ENCODE data around the gene USF2. TPM values are rescaled to one million over a fixed set of nuclear protein-coding genes. Genes with fewer than 3 reads are reported as not detected.

Gene USF2
- total and polyA plus RNA-seq, 2 donors = 27.4 to 142 TPM

- WGBS = 76% methylated on average over 12 of the region's 12 CpGs
- no peak for DNase-seq (ENCODE audit: extremely low spot score)
- no peaks in the 10 kb centered on the region for H3K36me3 ChIP-seq (ENCODE audit: insufficient read depth)
- H3K27ac ChIP-seq (ENCODE audit: low read depth) = no peak within 1 kb of the TSS
- no peaks in the 10 kb centered on the region for H3K4me1 ChIP-seq (ENCODE audit: insufficient read depth)
- H3K4me3 ChIP-seq (ENCODE audit: low read depth, low read length) = no peak within 1 kb of the TSS
These were observed 23.2 kb downstream of the USF2 start, which contains the start of gene MAG for GRCh38 chr19:35291916-35292315. TSS of gene MAG (plus strand) at chr19:35292161. CDS start at chr19:35295409, 3,248 bp downstream.

- no peak for DNase-seq (ENCODE audit: extremely low spot score)
- Histone ChIP-seq H3K4me1 (ENCODE audit: insufficient read depth) (no peaks in the 10 kb centered on the region), H3K27ac (ENCODE audit: low read depth) (no peak overlapping the region), H3K4me3 (ENCODE audit: low read depth, low read length) (no peak overlapping the region), H3K36me3 (ENCODE audit: insufficient read depth) (no peaks in the 10 kb centered on the region)
- WGBS = 56% methylated on average over 23 of the region's 23 CpGs
These were observed 23.9 kb downstream of the USF2 start for GRCh38 chr19:35292421-35293362.

GRCh38 chr19:35293363-35293739 is 24.6 kb downstream of the USF2 start:
- 17% methylated on average over 7 of the region's 7 CpGs for whole genome bisulfite sequencing
- no peak overlapping the region for H3K4me3 ChIP-seq (ENCODE audit: low read depth, low read length)
- no peak overlapping the region for H3K27ac ChIP-seq (ENCODE audit: low read depth)
- no peak for DNase-seq (ENCODE audit: extremely low spot score)
- H3K4me1 ChIP-seq (ENCODE audit: insufficient read depth) = no peaks in the 10 kb centered on the region
- no peaks in the 10 kb centered on the region for H3K36me3 ChIP-seq (ENCODE audit: insufficient read depth)

- no peak overlapping the region for H3K27ac ChIP-seq (ENCODE audit: low read depth)
- WGBS = 37% methylated on average over 17 of the region's 17 CpGs
- H3K4me3 ChIP-seq (ENCODE audit: low read depth, low read length) = no peak overlapping the region
- H3K36me3 ChIP-seq (ENCODE audit: insufficient read depth) = no peaks in the 10 kb centered on the region
- DNase-seq (ENCODE audit: extremely low spot score) = no peak
- H3K4me1 ChIP-seq (ENCODE audit: insufficient read depth) = no peaks in the 10 kb centered on the region
These were observed 25.0 kb downstream of the USF2 start for GRCh38 chr19:35293808-35294207.

DNA sequence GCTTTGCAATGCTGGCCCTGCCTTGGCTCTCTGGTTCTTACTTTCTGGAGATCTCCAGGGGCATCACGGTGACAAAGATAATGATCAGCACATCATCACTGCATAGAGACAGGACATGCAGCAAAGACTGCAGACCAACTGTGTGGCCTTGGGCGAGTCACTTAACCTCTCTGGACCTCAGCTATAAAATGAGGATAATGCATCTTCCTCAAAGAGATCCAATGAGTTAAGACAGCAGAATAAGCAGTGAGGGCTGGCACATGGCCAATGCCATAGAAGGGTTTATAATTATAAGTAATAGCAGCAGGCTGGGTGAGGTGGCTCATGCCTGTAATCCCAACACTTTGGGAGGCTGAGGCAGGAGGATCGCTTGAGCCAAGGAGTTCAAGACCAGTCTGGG is 25.6 kb downstream of the USF2 start:
- 64% methylated on average over 3 of the region's 3 CpGs for WGBS
- DNase-seq (ENCODE audit: extremely low spot score) = no peak
- Histone ChIP-seq H3K36me3 (ENCODE audit: insufficient read depth) (no peaks in the 10 kb centered on the region), H3K27ac (ENCODE audit: low read depth) (no peak overlapping the region), H3K4me1 (ENCODE audit: insufficient read depth) (no peaks in the 10 kb centered on the region), H3K4me3 (ENCODE audit: low read depth, low read length) (no peak overlapping the region)

GRCh38 chr19:35294859-35295791 is 26.4 kb downstream of the USF2 start:
- DNase-seq (ENCODE audit: extremely low spot score) = no peak
- WGBS = 61% methylated on average over 25 of the region's 25 CpGs
- H3K36me3 ChIP-seq (ENCODE audit: insufficient read depth) = no peaks in the 10 kb centered on the region

GRCh38 chr19:35295792-35296462 is 27.2 kb downstream of the USF2 start:
- WGBS = 56% methylated on average over 24 of the region's 24 CpGs
- no peaks in the 10 kb centered on the region for H3K36me3 ChIP-seq (ENCODE audit: insufficient read depth)
- no peaks in the 10 kb centered on the region for H3K4me1 ChIP-seq (ENCODE audit: insufficient read depth)
- DNase-seq (ENCODE audit: extremely low spot score) = no peak
- H3K27ac ChIP-seq (ENCODE audit: low read depth) = no peak overlapping the region
- no peak overlapping the region for H3K4me3 ChIP-seq (ENCODE audit: low read depth, low read length)

More at GRCh38 chr19:35294859-35295791, 26.4 kb downstream of the USF2 start:
- Histone ChIP-seq H3K4me1 (ENCODE audit: insufficient read depth) (no peaks in the 10 kb centered on the region), H3K27ac (ENCODE audit: low read depth) (no peak overlapping the region), H3K4me3 (ENCODE audit: low read depth, low read length) (no peak overlapping the region)

GRCh38 chr19:35296644-35297514 is 28.1 kb downstream of the USF2 start:
- 96% methylated on average over 7 of the region's 7 CpGs for WGBS
- no peaks in the 10 kb centered on the region for H3K4me1 ChIP-seq (ENCODE audit: insufficient read depth)
- no peaks in the 10 kb centered on the region for H3K36me3 ChIP-seq (ENCODE audit: insufficient read depth)
- H3K4me3 ChIP-seq (ENCODE audit: low read depth, low read length) = no peak overlapping the region
- no peak for DNase-seq (ENCODE audit: extremely low spot score)
- no peak overlapping the region for H3K27ac ChIP-seq (ENCODE audit: low read depth)

GRCh38 chr19:35297515-35297848 is 28.7 kb downstream of the USF2 start:
- DNase-seq (ENCODE audit: extremely low spot score) = no peak
- Histone ChIP-seq H3K27ac (ENCODE audit: low read depth) (no peak overlapping the region), H3K4me1 (ENCODE audit: insufficient read depth) (no peaks in the 10 kb centered on the region), H3K36me3 (ENCODE audit: insufficient read depth) (no peaks in the 10 kb centered on the region), H3K4me3 (ENCODE audit: low read depth, low read length) (no peak overlapping the region)
- 98% methylated on average over 3 of the region's 3 CpGs for WGBS

- DNase-seq (ENCODE audit: extremely low spot score) = no peak
- no peak overlapping the region for H3K27ac ChIP-seq (ENCODE audit: low read depth)
- 94% methylated on average over 2 of the region's 2 CpGs for WGBS
- no peak overlapping the region for H3K4me3 ChIP-seq (ENCODE audit: low read depth, low read length)
- H3K4me1 ChIP-seq (ENCODE audit: insufficient read depth) = no peaks in the 10 kb centered on the region
- H3K36me3 ChIP-seq (ENCODE audit: insufficient read depth) = no peaks in the 10 kb centered on the region
These were observed 29.2 kb downstream of the USF2 start for GRCh38 chr19:35297922-35298321.

DNA sequence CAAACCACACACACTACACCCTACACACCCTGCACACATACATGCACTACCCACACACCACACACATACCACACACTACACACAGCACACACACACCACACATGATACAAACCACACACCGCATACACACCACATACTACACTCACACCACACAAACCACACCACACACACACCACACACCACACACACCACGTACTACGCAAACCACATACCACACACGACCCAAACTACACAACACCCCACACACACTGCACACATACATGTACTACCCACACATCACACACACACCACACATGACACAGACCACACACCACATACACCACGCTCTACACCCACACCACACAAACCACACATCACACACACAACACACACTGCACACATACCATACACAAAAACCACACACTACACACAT is 29.8 kb downstream of the USF2 start:
- DNase-seq (ENCODE audit: extremely low spot score) = no peak
- no peaks in the 10 kb centered on the region for H3K4me1 ChIP-seq (ENCODE audit: insufficient read depth)
- no peak overlapping the region for H3K27ac ChIP-seq (ENCODE audit: low read depth)
- no peak overlapping the region for H3K4me3 ChIP-seq (ENCODE audit: low read depth, low read length)
- WGBS = 95% methylated on average over 5 of the region's 5 CpGs
- H3K36me3 ChIP-seq (ENCODE audit: insufficient read depth) = no peaks in the 10 kb centered on the region

- H3K27ac ChIP-seq (ENCODE audit: low read depth) = no peak overlapping the region
- H3K4me3 ChIP-seq (ENCODE audit: low read depth, low read length) = no peak overlapping the region
- no peak for DNase-seq (ENCODE audit: extremely low spot score)
- H3K36me3 ChIP-seq (ENCODE audit: insufficient read depth) = no peaks in the 10 kb centered on the region
- WGBS = 43% methylated on average over 53 of the region's 55 CpGs
- no peaks in the 10 kb centered on the region for H3K4me1 ChIP-seq (ENCODE audit: insufficient read depth)
These were observed 31.0 kb downstream of the USF2 start for GRCh38 chr19:35299523-35300338.
